HCT116 (cell line): ENCODE data around the gene GALR3. TPM values are rescaled to one million over a fixed set of nuclear protein-coding genes. Genes with fewer than 3 reads are reported as not detected.

Source experiments
- ATAC-seq: fragments of 200-7000 bp; cut with Tn5 transposase; 2 replicates; pipeline ENCODE4 v1.9.1; 2020; ENCODE audit warnings: mild to moderate bottlenecking, moderate library complexity
- BruUV-seq: library from RNA; stranded (reverse); fragments of 400-500 nt; replicated peaks from 2 replicates; lab custom pipeline; 2021; lab: Mats Ljungman, UMichigan
- CTCF ChIA-PET: fragments of 300-600 bp; sonication (Branson Sonifier 250); formaldehyde crosslinking; loops from one replicate; lab custom pipeline; 2021; ENCODE audit warnings: antibody characterized with exemption; lab: Charles Lee
- POLR2A ChIA-PET: fragments of 300-600, 350-600 bp; sonication (Branson Sonifier 250); formaldehyde crosslinking; loops from one replicate; lab custom pipeline; 2021; ENCODE audit warnings: antibody characterized with exemption; lab: Charles Lee
- RAD21 ChIA-PET, 2 experiments: fragments of 300-600 bp; sonication (Branson Sonifier 250); formaldehyde crosslinking; loops; one replicate each; lab custom pipeline; 2023; ENCODE audit warnings: low total read pairs in 2 of 2; ENCODE audit not compliant: uncharacterized antibody in 2 of 2, unreplicated experiment in 2 of 2, low non-redundant PET in 1 of 2; lab: Charles Lee
- DNase-seq: peaks from one replicate; pipeline ENCODE4 v3.0.0-alpha.2; 2010; ENCODE audit warnings: low read depth, low spot score
- H2AFZ ChIP-seq: fragments of 200-600 bp; shearing (Covaris generic), sonication (generic); 2 replicates; pipeline ENCODE4 v1.6.1; 2017; ENCODE audit warnings: low read depth, mixed run types, mixed read lengths, antibody characterized with exemption, low read length; ENCODE audit not compliant: poor library complexity, severe bottlenecking
- H3K27ac ChIP-seq: 2 replicates; pipeline ENCODE4 v1.5.1; 2012; ENCODE audit warnings: low read depth, low read length
- H3K27me3 ChIP-seq: fragments of 200-600 bp; sonication (generic); 2 replicates; pipeline ENCODE4 v1.6.1; 2016; ENCODE audit warnings: mixed run types, low read length, mixed read lengths; ENCODE audit not compliant: insufficient read depth
- H3K36me3 ChIP-seq, 2 experiments: fragments of 200-500 bp in 1 of 2; fragments of 200-600 bp in 1 of 2; sonication (Bioruptor generic) in 1 of 2; sonication (generic) in 1 of 2; 2 replicates each; pipeline versions ENCODE4 v1.5.1 to v1.6.1; 2014 to 2016; ENCODE audit warnings: low read length in 2 of 2, inconsistent platforms in 1 of 2, mixed read lengths in 1 of 2, mixed run types in 1 of 2; ENCODE audit not compliant: insufficient read depth in 2 of 2, control insufficient read depth in 1 of 2
- H3K4me1 ChIP-seq, 2 experiments: fragments of 200-600 bp in 1 of 2; sonication (generic) in 1 of 2; 2 replicates each; pipeline versions ENCODE4 v1.5.1 to v1.6.1; 2012 to 2017; ENCODE audit warnings: low read length in 2 of 2, inconsistent platforms in 1 of 2, mild to moderate bottlenecking in 1 of 2, mixed read lengths in 1 of 2, mixed run types in 1 of 2, moderate library complexity in 1 of 2; ENCODE audit not compliant: insufficient read depth in 2 of 2, control insufficient read depth in 1 of 2
- H3K4me2 ChIP-seq: fragments of 200-600 bp; sonication (generic); 2 replicates; pipeline ENCODE4 v1.6.1; 2017; ENCODE audit warnings: mixed run types, low read length, mixed read lengths
- H3K4me3 ChIP-seq, 2 experiments: fragments of 200-600 bp in 1 of 2; sonication (generic) in 1 of 2; replicated peaks in 1 of 2; 2 replicates each; pipeline ENCODE4 v1.5.1; 2011 to 2016; ENCODE audit warnings: low read length in 2 of 2, control low read depth in 1 of 2, low read depth in 1 of 2, mild to moderate bottlenecking in 1 of 2, mixed read lengths in 1 of 2, mixed run types in 1 of 2
- H3K79me2 ChIP-seq: fragments of 200-600 bp; sonication (generic); 2 replicates; pipeline ENCODE4 v1.6.1; 2017; ENCODE audit warnings: mild to moderate bottlenecking, mixed run types, low read length, moderate library complexity, mixed read lengths; ENCODE audit not compliant: insufficient read depth
- H3K9ac ChIP-seq: fragments of 200-600 bp; sonication (generic); 2 replicates; pipeline ENCODE4 v1.6.1; 2016; ENCODE audit warnings: low read length, mixed read lengths
- H3K9me2 ChIP-seq: fragments of 200-600 bp; sonication (generic), shearing (Covaris generic); 2 replicates; pipeline ENCODE4 v1.6.1; 2017; ENCODE audit warnings: mixed run types, mild to moderate bottlenecking, moderate library complexity; ENCODE audit not compliant: insufficient read depth
- H3K9me3 ChIP-seq, 2 experiments: fragments of 200-500 bp in 1 of 2; fragments of 200-600 bp in 1 of 2; sonication (Bioruptor generic) in 1 of 2; sonication (generic) in 1 of 2; 2 replicates each; pipeline ENCODE4 v1.6.1; 2014 to 2017; ENCODE audit warnings: low read length in 2 of 2, mixed read lengths in 2 of 2, inconsistent platforms in 1 of 2, low read depth in 1 of 2, mild to moderate bottlenecking in 1 of 2, mixed run types in 1 of 2, moderate library complexity in 1 of 2; ENCODE audit not compliant: control insufficient read depth in 1 of 2, insufficient read depth in 1 of 2
- H4K20me1 ChIP-seq: fragments of 200-600 bp; sonication (generic), shearing (Covaris generic); 2 replicates; pipeline ENCODE4 v1.6.1; 2017; ENCODE audit warnings: mixed run types, mild to moderate bottlenecking, moderate library complexity; ENCODE audit not compliant: insufficient read depth
- ATF3 ChIP-seq: IDR thresholded peaks from 2 replicates; pipeline ENCODE4 v1.6.1; 2012
- CBX3 ChIP-seq: IDR thresholded peaks from 2 replicates; pipeline ENCODE4 v1.6.1; 2012; ENCODE audit warnings: low read depth
- EGR1 ChIP-seq: IDR thresholded peaks from 2 replicates; pipeline ENCODE4 v1.6.1; 2012; ENCODE audit warnings: low read depth
- ELF1 ChIP-seq: IDR thresholded peaks from 2 replicates; pipeline ENCODE4 v1.6.1; 2012; ENCODE audit warnings: low read depth, borderline replicate concordance
- EZH2 ChIP-seq: fragments of 200-600 bp; sonication (generic); IDR thresholded peaks from 2 replicates; pipeline ENCODE4 v1.6.1; 2017; ENCODE audit warnings: antibody characterized with exemption, mixed run types
- EZH2phosphoT487 ChIP-seq: fragments of 200-600 bp; IDR thresholded peaks from 2 replicates; pipeline ENCODE4 v1.6.1; 2018; ENCODE audit warnings: antibody characterized with exemption, borderline replicate concordance
- JUND ChIP-seq: IDR thresholded peaks from 2 replicates; pipeline ENCODE4 v1.6.1; 2012
- RAD21 ChIP-seq: IDR thresholded peaks from 2 replicates; pipeline ENCODE4 v1.6.1; 2012; ENCODE audit warnings: low read depth, mild to moderate bottlenecking
- SIN3A ChIP-seq: IDR thresholded peaks from 2 replicates; pipeline ENCODE4 v1.6.1; 2012; ENCODE audit warnings: low read depth
- ZBTB33 ChIP-seq: IDR thresholded peaks from 2 replicates; pipeline ENCODE4 v1.6.1; 2011; ENCODE audit warnings: mild to moderate bottlenecking, low read length, moderate library complexity; ENCODE audit not compliant: insufficient replicate concordance; ENCODE audit errors: extremely low read depth
- ZNF274 ChIP-seq: fragments of 200-500 bp; sonication (Bioruptor generic); IDR thresholded peaks from 2 replicates; pipeline ENCODE4 v1.6.1; 2014; ENCODE audit warnings: mild to moderate bottlenecking, low read depth, low read length, inconsistent platforms
- intact Hi-C: fragments of 100-400 bp; cut with micrococcal nuclease; formaldehyde crosslinking; loops from 2 replicates; pipeline ENCODE4 v1.10.0; 2022
- total RNA-seq: library from RNA; stranded (reverse); gene quantifications from one replicate; pipeline ENCODE4 v1.2.1, GENCODE V29; 2021; ENCODE audit not compliant: unreplicated experiment

GALR3 gene
- total RNA-seq, 1 experiment from 2014 or later: 0.32 TPM

GRCh38 chr22:37804352-37804880, 18.8 kb upstream of the GALR3 start:
- intact Hi-C loops: no loop called here

More at GRCh38 chr22:37804352-37804880, 18.8 kb upstream of the GALR3 start:
- no TSS peak for BruUV-seq
- Histone ChIP-seq H3K9me2 (no peaks in the 10 kb centered on the region), H4K20me1 (no peaks in the 10 kb centered on the region), H3K27ac (peak overlapping the region; percentile 87), H3K4me3 (peak overlapping the region; percentile 80 to 95)
- RAD21 ChIA-PET: no interaction called here
- no peak for TF ChIP-seq EZH2phosphoT487
- TF ChIP-seq ZNF274: no peak
- TF ChIP-seq ELF1: no peak
- TF ChIP-seq ATF3: no peak
- TF ChIP-seq CBX3: no peak
- TF ChIP-seq ZBTB33: no peak
- TF ChIP-seq EGR1: no peak
- TF ChIP-seq JUND: no peak
- TF ChIP-seq RAD21: no peak
- TF ChIP-seq EZH2: no peak
- no peak for TF ChIP-seq SIN3A
- TF ChIP-seq, all 23 proteins: peak for 0
- ATAC-seq (no peak), DNase-seq (no peak)
- Histone ChIP-seq H3K4me1 (peaks cover 18 to 69% of the 10 kb centered on the region in 2 experiments; a peak in 3 of 4 replicates), H3K9me3 (no peaks in the 10 kb centered on the region), H3K4me2 (peak overlapping the region; percentile 91), H3K79me2 (peaks cover 38% of the 10 kb centered on the region), H3K9ac (peak overlapping the region; percentile 98), H3K36me3 (no peaks in the 10 kb centered on the region), H2AFZ (no peak overlapping the region), H3K27me3 (no peaks in the 10 kb centered on the region)
- ChIA-PET CTCF (interaction anchor here (1.5 kb wide), 1 partner anchor 21 kb away, joined by 6 read pairs; no protein-coding TSS in a partner anchor), POLR2A (interaction anchor here (1.0 to 4.3 kb wide), 15 partner anchors 9 to 196 kb away, joined by 3 to 38 read pairs (median 7); partner anchors contain the start of genes ANKRD54, GGA1, LGALS1 and PDXP)
